ENCODE data around the gene CD200.

GRCh38 chr3:112351823-112352222 is 18.9 kb downstream of the CD200 start:
- TF ChIP-seq NFIC (IDR thresholded peaks at IDR 0.05) (no peak), CEBPB (IDR thresholded peaks at IDR 0.05) (no peak), FOXM1 (IDR thresholded peaks at IDR 0.05; ENCODE audit: borderline replicate concordance, low read depth) (no peak)
